ENCODE results near the gene CSKMT. TPM values are rescaled to one million over a fixed set of nuclear protein-coding genes. Genes with fewer than 3 reads are reported as not detected.
A peak's percentile ranks its signal among the peaks of the same experiment; 100 is the strongest.

Gene CSKMT
- total RNA-seq, 2 experiments from 2014 or later: 17.8 to 18.8 TPM

DNA sequence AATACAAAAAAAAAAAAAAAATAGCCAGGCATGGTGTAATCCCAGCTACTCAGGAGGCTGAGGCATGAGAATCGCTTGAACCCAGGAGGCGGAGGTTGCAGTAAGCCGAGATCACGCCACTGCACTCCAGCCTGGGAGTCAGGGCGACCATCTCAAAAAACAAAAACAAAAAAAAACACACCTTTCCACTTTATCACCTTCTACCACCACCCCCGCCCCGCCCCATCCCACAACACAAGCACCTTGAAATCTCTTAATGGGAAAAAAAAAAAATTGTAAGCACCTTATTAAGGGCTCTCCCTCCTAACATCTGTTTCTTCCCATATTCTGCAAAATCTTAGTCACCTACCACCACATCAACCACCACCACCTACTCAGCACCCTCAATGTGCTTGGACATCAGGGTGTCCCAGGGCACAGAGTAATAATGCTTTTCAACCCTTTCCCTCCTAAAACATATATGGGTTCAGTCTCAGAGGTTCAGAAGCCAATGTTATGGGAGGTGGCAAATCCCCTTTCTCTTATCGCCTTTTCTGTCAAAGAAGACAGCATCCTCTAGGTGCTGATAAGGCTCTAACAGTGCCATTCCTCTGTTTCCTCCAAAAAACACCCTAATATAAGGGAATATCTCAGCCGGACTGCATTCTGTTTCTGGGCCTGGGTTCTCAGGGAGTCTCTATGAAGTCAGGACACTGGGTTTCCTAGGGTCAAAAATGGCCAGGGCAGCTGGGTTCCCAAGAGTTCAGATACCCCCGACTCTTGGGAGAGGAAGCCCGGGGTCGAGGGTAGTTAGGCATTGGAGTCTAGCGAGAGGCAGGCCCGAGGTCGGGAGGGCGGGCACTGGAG lies 12.7 kb upstream of the CSKMT start:
- ChIA-PET CTCF (interaction anchor here (0.7 to 1.4 kb wide), 4 partner anchors 13 to 40 kb away, joined by 3 to 6 read pairs (median 4); partner anchors contain the start of genes C11orf98, CSKMT, EML3 and LBHD1), POLR2A (interaction anchor here (0.9 to 5.6 kb wide), 32 partner anchors 11 to 1688 kb away, joined by 3 to 170 read pairs (median 6); partner anchors contain the start of genes B3GAT3, C11orf98, CCDC88B and CSKMT)
- Mint-ChIP-seq H3K27ac (peak overlapping the region; percentile 97), H3K9me3 (no peaks in the 10 kb centered on the region), H3K4me1 (ENCODE audit: low read depth) (peaks cover 17% of the 10 kb centered on the region), H3K27me3 (no peaks in the 10 kb centered on the region), H3K36me3 (ENCODE audit: low read depth) (peaks cover 21% of the 10 kb centered on the region), H3K4me3 (peak overlapping the region; percentile 94)
- H3K27ac ChIP-seq (ENCODE audit: low read depth in 1 of 2, low read length in 2 of 2): peak overlapping the region; percentile 89 to 94
- TF ChIP-seq, protein P1, sequence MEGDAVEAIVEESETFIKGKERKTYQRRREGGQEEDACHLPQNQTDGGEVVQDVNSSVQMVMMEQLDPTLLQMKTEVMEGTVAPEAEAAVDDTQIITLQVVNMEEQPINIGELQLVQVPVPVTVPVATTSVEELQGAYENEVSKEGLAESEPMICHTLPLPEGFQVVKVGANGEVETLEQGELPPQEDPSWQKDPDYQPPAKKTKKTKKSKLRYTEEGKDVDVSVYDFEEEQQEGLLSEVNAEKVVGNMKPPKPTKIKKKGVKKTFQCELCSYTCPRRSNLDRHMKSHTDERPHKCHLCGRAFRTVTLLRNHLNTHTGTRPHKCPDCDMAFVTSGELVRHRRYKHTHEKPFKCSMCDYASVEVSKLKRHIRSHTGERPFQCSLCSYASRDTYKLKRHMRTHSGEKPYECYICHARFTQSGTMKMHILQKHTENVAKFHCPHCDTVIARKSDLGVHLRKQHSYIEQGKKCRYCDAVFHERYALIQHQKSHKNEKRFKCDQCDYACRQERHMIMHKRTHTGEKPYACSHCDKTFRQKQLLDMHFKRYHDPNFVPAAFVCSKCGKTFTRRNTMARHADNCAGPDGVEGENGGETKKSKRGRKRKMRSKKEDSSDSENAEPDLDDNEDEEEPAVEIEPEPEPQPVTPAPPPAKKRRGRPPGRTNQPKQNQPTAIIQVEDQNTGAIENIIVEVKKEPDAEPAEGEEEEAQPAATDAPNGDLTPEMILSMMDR (IDR thresholded peaks at IDR 0.05): no peak
- intact Hi-C loops (cut with DNase I, micrococcal nuclease): loop anchor here (1.0 to 5.0 kb wide), 6 partner anchors 13 to 60 kb away; partner anchors contain the start of genes C11orf98 (in 2 of the 2), CSKMT (in 2 of the 2), UQCC3 (in 2 of the 2) and EML3 (in 1 of the 2)
- no peaks in the 10 kb centered on the region for H3K27me3 ChIP-seq (ENCODE audit: control insufficient read depth in 1 of 2, insufficient read depth in 2 of 2, low read length in 2 of 2)
- DNase-seq: peak in 4 of 14 experiments; percentile 43 to 62 (median 51)
- peak overlapping the region; percentile 96 for H3K4me3 ChIP-seq (ENCODE audit: low read length)
- ATAC-seq (ENCODE audit: poor library complexity): peak; percentile 5
- H3K9me3 ChIP-seq (ENCODE audit: control insufficient read depth in 1 of 2, insufficient read depth in 1 of 2, low read length in 2 of 2): no peaks in the 10 kb centered on the region
- H3K4me1 ChIP-seq (ENCODE audit: insufficient read depth, low read length): peaks cover 28% of the 10 kb centered on the region
- peaks cover 24% of the 10 kb centered on the region for H3K36me3 ChIP-seq (ENCODE audit: insufficient read depth, low read length)

DNA sequence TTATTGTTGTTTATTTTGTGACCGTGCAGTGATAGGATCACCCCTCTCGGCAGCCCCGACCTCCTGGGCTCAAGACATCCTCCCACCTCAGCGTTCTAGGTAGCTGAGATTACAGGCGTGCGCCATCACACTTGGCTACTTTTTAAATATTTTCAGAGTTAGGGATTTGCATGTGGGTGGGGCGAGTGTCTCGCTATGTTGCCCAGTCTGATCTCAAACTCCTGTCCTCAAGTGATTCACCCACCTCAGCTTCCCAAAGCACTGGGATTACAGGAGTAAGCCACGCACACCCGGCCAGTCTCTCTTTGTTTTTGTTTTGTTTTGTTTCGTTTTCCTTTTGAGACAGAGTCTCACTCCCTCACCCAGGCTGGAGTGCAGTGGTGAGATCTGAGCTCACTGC lies 10.8 kb upstream of the CSKMT start:
- H3K27ac ChIP-seq (ENCODE audit: low read depth in 1 of 2, low read length in 2 of 2): no peak overlapping the region
- peaks cover 22% of the 10 kb centered on the region for H3K4me1 ChIP-seq (ENCODE audit: insufficient read depth, low read length)
- ChIA-PET CTCF (interaction anchor here (1.3 kb wide), 1 partner anchor 40 kb away, joined by 4 read pairs; no protein-coding TSS in a partner anchor), POLR2A (interaction anchor here (1.1 to 5.6 kb wide), 4 partner anchors 8 to 63 kb away, joined by 3 to 170 read pairs (median 7); partner anchors contain the start of genes C11orf98, CSKMT, GANAB and TUT1)
- intact Hi-C loops (cut with DNase I, micrococcal nuclease): loop anchor here in 1 of 2 experiments (5.0 kb wide), 2 partner anchors 42 to 62 kb away; partner anchors contain the start of genes EML3, ROM1 and TUT1
- no peaks in the 10 kb centered on the region for H3K9me3 Mint-ChIP-seq
- no peaks in the 10 kb centered on the region for H3K27me3 ChIP-seq (ENCODE audit: control insufficient read depth in 1 of 2, insufficient read depth in 2 of 2, low read length in 2 of 2)
- H3K27ac Mint-ChIP-seq: peak overlapping the region; percentile 69
- H3K4me3 Mint-ChIP-seq: peak overlapping the region; percentile 69
- DNase-seq: no peak
- peaks cover 6% of the 10 kb centered on the region for H3K36me3 ChIP-seq (ENCODE audit: insufficient read depth, low read length)
- no peak for ATAC-seq (ENCODE audit: poor library complexity)
- H3K9me3 ChIP-seq (ENCODE audit: control insufficient read depth in 1 of 2, insufficient read depth in 1 of 2, low read length in 2 of 2): no peaks in the 10 kb centered on the region
- H3K36me3 Mint-ChIP-seq (ENCODE audit: low read depth): peaks cover 13% of the 10 kb centered on the region
- TF ChIP-seq, protein P1 (IDR thresholded peaks at IDR 0.05): no peak
- no peaks in the 10 kb centered on the region for H3K27me3 Mint-ChIP-seq
- peaks cover 17% of the 10 kb centered on the region for H3K4me1 Mint-ChIP-seq (ENCODE audit: low read depth)
- no peak overlapping the region for H3K4me3 ChIP-seq (ENCODE audit: low read length)

DNA sequence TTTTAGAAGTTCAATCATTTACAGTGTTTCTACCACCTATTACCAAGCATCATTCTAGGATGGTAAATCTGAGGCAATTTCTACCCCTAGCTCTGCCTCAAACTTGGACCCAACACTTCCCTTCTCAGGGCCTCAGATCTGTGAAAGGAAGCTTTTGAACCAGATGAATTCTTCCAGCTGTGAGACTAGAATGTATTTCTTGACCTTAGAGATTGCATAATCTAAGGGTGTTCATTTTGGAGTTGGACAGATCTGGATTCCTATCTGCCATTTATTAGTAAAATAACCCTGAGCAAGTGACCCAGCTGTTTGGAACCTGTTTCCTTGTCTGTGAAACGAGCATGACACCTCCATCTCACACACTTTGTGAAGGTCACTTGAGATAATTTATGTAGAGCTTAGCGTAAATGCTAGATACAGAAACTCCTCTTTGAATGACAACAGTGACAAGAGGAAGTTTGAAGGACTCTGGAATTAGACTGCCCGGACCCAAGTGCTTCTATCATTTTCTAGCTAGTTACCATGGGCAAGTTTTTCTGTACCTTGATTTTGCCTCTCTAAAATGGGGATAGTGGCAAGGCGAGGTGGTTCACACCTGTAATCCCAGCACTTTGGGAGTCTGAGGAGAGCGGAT lies 8.2 kb upstream of the CSKMT start:
- Histone ChIP-seq H3K27ac (ENCODE audit: low read depth in 1 of 2, low read length in 2 of 2) (no peak overlapping the region), H3K4me3 (ENCODE audit: low read length) (no peak overlapping the region), H3K9me3 (ENCODE audit: control insufficient read depth in 1 of 2, insufficient read depth in 1 of 2, low read length in 2 of 2) (no peaks in the 10 kb centered on the region), H3K27me3 (ENCODE audit: control insufficient read depth in 1 of 2, insufficient read depth in 2 of 2, low read length in 2 of 2) (no peaks in the 10 kb centered on the region), H3K4me1 (ENCODE audit: insufficient read depth, low read length) (peaks cover 13% of the 10 kb centered on the region), H3K36me3 (ENCODE audit: insufficient read depth, low read length) (no peaks in the 10 kb centered on the region)
- no peaks in the 10 kb centered on the region for H3K9me3 Mint-ChIP-seq
- DNase-seq (no peak), ATAC-seq (ENCODE audit: poor library complexity) (no peak)
- ChIA-PET POLR2A (interaction anchor here (1.1 to 5.6 kb wide), 5 partner anchors 8 to 199 kb away, joined by 4 to 170 read pairs (median 5); partner anchors contain the start of genes C11orf98, CSKMT, GANAB and LBHD1), CTCF (no interaction called here)
- TF ChIP-seq, protein P1 (IDR thresholded peaks at IDR 0.05): no peak
- peaks cover 13% of the 10 kb centered on the region for H3K4me1 Mint-ChIP-seq (ENCODE audit: low read depth)
- peaks cover 13% of the 10 kb centered on the region for H3K36me3 Mint-ChIP-seq (ENCODE audit: low read depth)
- intact Hi-C loops (cut with DNase I, micrococcal nuclease): no loop called here
- peak overlapping the region; percentile 3 for H3K4me3 Mint-ChIP-seq
- H3K27ac Mint-ChIP-seq: no peak overlapping the region
- H3K27me3 Mint-ChIP-seq: no peaks in the 10 kb centered on the region

All from CD4-positive, alpha-beta T cell (primary cell).